ENCODE measurements around the gene SEPTIN6.
"Not testable (repeated sequence)": the region's sequence is repeated elsewhere in the genome, so short reads cannot be mapped to it uniquely, and the experiment has no call there.

SEPTIN6 gene

GRCh38 chrX:119690921-119691716 is 1.8 kb downstream of the SEPTIN6 start:
- DNase-seq (ENCODE audit: low read depth): no peak

- no peak for DNase-seq (ENCODE audit: low read depth)
Measured at GRCh38 chrX:119688911-119689321, 4.1 kb downstream of the SEPTIN6 start.

- no peak for DNase-seq (ENCODE audit: low read depth)
Measured at GRCh38 chrX:119687661-119688413, 5.1 kb downstream of the SEPTIN6 start.

GRCh38 chrX:119686087-119686691 is 6.8 kb downstream of the SEPTIN6 start:
- no peak for DNase-seq (ENCODE audit: low read depth)

- DNase-seq (ENCODE audit: low read depth): no peak
Measured at GRCh38 chrX:119685225-119686066, 7.5 kb downstream of the SEPTIN6 start.

GRCh38 chrX:119684916-119685224 is 8.1 kb downstream of the SEPTIN6 start:
- no peak for DNase-seq (ENCODE audit: low read depth)

- DNase-seq (ENCODE audit: low read depth): not testable (repeated sequence)
Measured at GRCh38 chrX:119684312-119684711, 8.7 kb downstream of the SEPTIN6 start.

GRCh38 chrX:119682019-119682989 is 10.7 kb downstream of the SEPTIN6 start:
- DNase-seq (ENCODE audit: low read depth): no peak

GRCh38 chrX:119677654-119677981 is 15.3 kb downstream of the SEPTIN6 start:
- no peak for DNase-seq (ENCODE audit: low read depth)

- DNase-seq (ENCODE audit: low read depth): no peak
Measured at GRCh38 chrX:119676949-119677653, 15.9 kb downstream of the SEPTIN6 start.

GRCh38 chrX:119673336-119673735 is 19.6 kb downstream of the SEPTIN6 start:
- no peak for DNase-seq (ENCODE audit: low read depth)

- DNase-seq (ENCODE audit: low read depth): no peak
Measured at GRCh38 chrX:119672426-119672825, 20.5 kb downstream of the SEPTIN6 start.

- no peak for DNase-seq (ENCODE audit: low read depth)
Measured at GRCh38 chrX:119669424-119670037, 23.4 kb downstream of the SEPTIN6 start.

GRCh38 chrX:119667111-119667878 is 25.7 kb downstream of the SEPTIN6 start:
- DNase-seq (ENCODE audit: low read depth): no peak

GRCh38 chrX:119664877-119665276 is 28.1 kb downstream of the SEPTIN6 start:
- not testable (repeated sequence) for DNase-seq (ENCODE audit: low read depth)

- DNase-seq (ENCODE audit: low read depth): no peak
Measured at GRCh38 chrX:119661486-119661885, 31.5 kb downstream of the SEPTIN6 start.

- no peak for DNase-seq (ENCODE audit: low read depth)
Measured at GRCh38 chrX:119659522-119659921, 33.4 kb downstream of the SEPTIN6 start.

GRCh38 chrX:119655125-119655524 is 37.8 kb downstream of the SEPTIN6 start:
- DNase-seq (ENCODE audit: low read depth): no peak

- DNase-seq (ENCODE audit: low read depth): no peak
Measured at GRCh38 chrX:119654112-119654531, 38.8 kb downstream of the SEPTIN6 start.

Data from fibroblast of the conjunctiva (primary cell).